K562 (cell line): Measurements from ENCODE around the gene MYG1. TPM values are rescaled to one million over a fixed set of nuclear protein-coding genes. Genes with fewer than 3 reads are reported as not detected.
A peak's percentile ranks its signal among the peaks of the same experiment; 100 is the strongest.

Experiments
- ATAC-seq: fragments of 200-7000 bp; cut with Tn5 transposase; 3 replicates; pipeline ENCODE4 v1.9.1; 2020; ENCODE audit warnings: moderate library complexity
- BruUV-seq: library from RNA; stranded (reverse); fragments of 400-500 nt; replicated peaks from 2 replicates; lab custom pipeline; 2021; lab: Mats Ljungman, UMichigan
- CTCF ChIA-PET: fragments of 300-600 bp; formaldehyde crosslinking; extraction: SDS; loops from one replicate; lab custom pipeline; 2021; ENCODE audit warnings: low intra/inter-chr PET ratio; lab: Yijun Ruan, JAX
- POLR2A ChIA-PET: fragments of 300-600, 350-650 bp; sonication (Branson Sonifier 250); formaldehyde crosslinking; extraction: SDS; loops from one replicate; lab custom pipeline; 2021; ENCODE audit warnings: antibody characterized with exemption, inconsistent platforms; lab: Yijun Ruan, JAX
- DNase-seq, 4 experiments: peaks; one replicate each; pipeline versions ENCODE4 v3.0.0 to v3.0.0-alpha.2; 2011 to 2018; ENCODE audit warnings: low spot score in 3 of 4, mixed read lengths in 3 of 4; ENCODE audit errors: extremely low read depth in 1 of 4
- FAIRE-seq: peaks from 2 replicates; lab custom pipeline; 2011; peaks lifted over from hg19 to GRCh38; lab: Jason Lieb, UNC
- H2AFZ ChIP-seq: 2 replicates; pipeline ENCODE4 v1.6.0; 2011; ENCODE audit warnings: low read depth, low read length, control low read depth, inconsistent platforms
- H3K27ac ChIP-seq: fragments of 200-600 bp; 3 replicates; pipeline ENCODE4 v1.8.0; 2011; ENCODE audit warnings: low read depth, mild to moderate bottlenecking, control low read depth, inconsistent platforms, low read length, moderate library complexity, mixed read lengths; ENCODE audit errors: extremely low read depth
- H3K27me3 ChIP-seq, 2 experiments: fragments of 300-600 bp in 1 of 2; 2 replicates in 1 of 2; 3 replicates in 1 of 2; pipeline versions ENCODE4 v1.6.0 to v1.8.0; 2011; ENCODE audit warnings: inconsistent platforms in 2 of 2, low read length in 2 of 2, mild to moderate bottlenecking in 1 of 2, mixed read lengths in 1 of 2, moderate library complexity in 1 of 2; ENCODE audit not compliant: control insufficient read depth in 2 of 2, insufficient read depth in 2 of 2
- H3K36me3 ChIP-seq: fragments of 300-600 bp; 3 replicates; pipeline ENCODE4 v1.8.0; 2011; ENCODE audit warnings: mild to moderate bottlenecking, low read length, inconsistent platforms; ENCODE audit not compliant: control insufficient read depth, insufficient read depth
- H3K4me1 ChIP-seq, 2 experiments: fragments of 200-600 bp in 1 of 2; replicated peaks in 1 of 2; 2 replicates in 1 of 2; 3 replicates in 1 of 2; pipeline versions ENCODE4 v1.5.1 to v1.8.0; 2011; ENCODE audit warnings: inconsistent platforms in 2 of 2, low read length in 2 of 2, mild to moderate bottlenecking in 1 of 2, mixed read lengths in 1 of 2, moderate library complexity in 1 of 2; ENCODE audit not compliant: control insufficient read depth in 2 of 2, insufficient read depth in 2 of 2
- H3K4me2 ChIP-seq: 2 replicates; pipeline ENCODE4 v1.6.1; 2011; ENCODE audit warnings: low read length, control low read depth, inconsistent platforms, mixed read lengths; ENCODE audit not compliant: insufficient read depth
- H3K4me3 ChIP-seq: fragments of 200-600 bp; sonication (generic), shearing (Covaris generic); 2 replicates; pipeline ENCODE4 v1.5.1; 2016; ENCODE audit warnings: control low read depth, inconsistent platforms
- H3K79me2 ChIP-seq: fragments of 200-600 bp; 3 replicates; pipeline ENCODE4 v1.8.0; 2011; ENCODE audit warnings: low read length, inconsistent platforms; ENCODE audit not compliant: control insufficient read depth, insufficient read depth
- H3K9ac ChIP-seq, 2 experiments: 2 replicates each; pipeline versions ENCODE4 v1.6.0 to v1.6.1; 2011; ENCODE audit warnings: low read depth in 2 of 2, low read length in 2 of 2, control low read depth in 1 of 2, inconsistent platforms in 1 of 2, mild to moderate bottlenecking in 1 of 2, mixed read lengths in 1 of 2; ENCODE audit not compliant: insufficient read depth in 1 of 2
- H3K9me1 ChIP-seq: one replicate; pipeline ENCODE4 v1.6.0; 2011; ENCODE audit warnings: inconsistent platforms, mild to moderate bottlenecking, low read length, moderate library complexity; ENCODE audit not compliant: control insufficient read depth, insufficient read depth
- H3K9me3 ChIP-seq: replicated peaks from 2 replicates; pipeline ENCODE4 v1.5.1; 2011; ENCODE audit warnings: low read depth, low read length, inconsistent platforms; ENCODE audit not compliant: control insufficient read depth, insufficient read depth
- H4K20me1 ChIP-seq: replicated peaks from 2 replicates; pipeline ENCODE4 v1.6.1; 2011; ENCODE audit warnings: low read length, inconsistent platforms, mixed read lengths; ENCODE audit not compliant: control insufficient read depth, insufficient read depth
- KDM5B ChIP-seq: fragments of 200-600 bp; sonication (generic); IDR thresholded peaks from 2 replicates; pipeline ENCODE4 v1.6.1; 2012; ENCODE audit warnings: low read depth, mild to moderate bottlenecking, moderate library complexity, low read length, control low read depth, inconsistent platforms; ENCODE audit not compliant: insufficient replicate concordance
- MAFF ChIP-seq: IDR thresholded peaks from 2 replicates; pipeline ENCODE4 v1.6.1; 2012; ENCODE audit warnings: low read length, improper control_type of control experiment
- MCM5 ChIP-seq: fragments of 450-650 bp; IDR thresholded peaks from 2 replicates; pipeline ENCODE4 v1.6.1; 2016; ENCODE audit warnings: low read depth
- MTA2 ChIP-seq: fragments of 450-650 bp; IDR thresholded peaks from 2 replicates; pipeline ENCODE4 v1.6.1; 2016; ENCODE audit warnings: low read depth
- ZBTB40 ChIP-seq, 2 experiments: fragments of 450-650 bp in 1 of 2; sonication (generic) in 1 of 2; formaldehyde crosslinking in 1 of 2; IDR thresholded peaks; 2 replicates each; pipeline versions ENCODE4 v1.7.1 to v1.9.0; 2016 to 2022; ENCODE audit warnings: inconsistent platforms in 1 of 2, mild to moderate bottlenecking in 1 of 2, missing genetic modification reagents in 1 of 2
- ZNF316 ChIP-seq: fragments of 450-650 bp; IDR thresholded peaks from 2 replicates; pipeline ENCODE4 v1.6.1; 2016
- ZNF584 ChIP-seq: fragments of 200-800 bp; sonication (Bioruptor generic); IDR thresholded peaks from 2 replicates; pipeline ENCODE4 v1.6.1; 2016; ENCODE audit warnings: low read depth, mild to moderate bottlenecking, missing genetic modification characterization, missing compliant biosample characterization
- ZNF707 ChIP-seq: fragments of 250-450 bp; sonication (Bioruptor Pico); conservative IDR thresholded peaks from 2 replicates; pipeline ENCODE4 v1.8.0; 2022; ENCODE audit warnings: inconsistent platforms, mild to moderate bottlenecking, moderate library complexity
- WGBS: fragments of 100-300 bp; shearing (Covaris generic); methylation state at CpG from one replicate; pipeline ENCODE4 v1.1.6; 2016; ENCODE audit warnings: low coverage, mixed read lengths; ENCODE audit not compliant: insufficient coverage; ENCODE audit errors: missing lambda C conversion rate; 5-methylcytosine and 5-hydroxymethylcytosine counted together
- in situ Hi-C: fragments of 300-500 bp; cut with MboI; formaldehyde crosslinking; loops from 4 replicates; pipeline ENCODE4 v1.15.0; 2018; ENCODE audit warnings: inconsistent platforms, mixed read lengths
- intact Hi-C: fragments of 100-400 bp; cut with micrococcal nuclease; formaldehyde crosslinking; loops from 2 replicates; pipeline ENCODE4 v1.14.2; 2022
- polyA plus RNA-seq, 8 experiments: library from polyadenylated mRNA; depleted of rRNA in 4 of 8; stranded (reverse) in 5 of 8; unstranded in 3 of 8; fragments of >200 nt; fragmentation: Nextera tagmentation in 2 of 8; fragmentation: Illumina TruSeq in 1 of 8; extraction: Ambion mirVana in 2 of 8; extraction: Trizol in 1 of 8; gene quantifications; 2 replicates each; pipeline versions ENCODE4 v1.2.1 to v1.2.3, GENCODE V29; 2011 to 2014; ENCODE audit warnings: inconsistent platforms in 1 of 8, missing spikeins in 1 of 8
- total RNA-seq, 7 experiments: library from RNA; depleted of rRNA in 6 of 7; stranded (reverse); fragments of >200 nt in 6 of 7; fragmentation: Illumina TruSeq in 2 of 7; extraction: Trizol in 2 of 7; gene quantifications; 2 replicates each; pipeline versions ENCODE4 v1.2.1 to v1.2.3, GENCODE V29; 2011 to 2021; ENCODE audit warnings: low replicate concordance in 1 of 7
- TF ChIP-seq, protein P1 (sequence below): fragments of 250-450 bp; sonication (Bioruptor Pico); IDR thresholded peaks from 2 replicates; pipeline ENCODE4 v1.4.0; 2020; ENCODE audit warnings: borderline replicate concordance

MYG1 gene
- total and polyA plus RNA-seq, 9 of the 15 experiments (the other 6 are each of a cell fraction or from before 2014, with no cell fraction given) = 0.45 to 5.6 (median 2.1) TPM

DNA sequence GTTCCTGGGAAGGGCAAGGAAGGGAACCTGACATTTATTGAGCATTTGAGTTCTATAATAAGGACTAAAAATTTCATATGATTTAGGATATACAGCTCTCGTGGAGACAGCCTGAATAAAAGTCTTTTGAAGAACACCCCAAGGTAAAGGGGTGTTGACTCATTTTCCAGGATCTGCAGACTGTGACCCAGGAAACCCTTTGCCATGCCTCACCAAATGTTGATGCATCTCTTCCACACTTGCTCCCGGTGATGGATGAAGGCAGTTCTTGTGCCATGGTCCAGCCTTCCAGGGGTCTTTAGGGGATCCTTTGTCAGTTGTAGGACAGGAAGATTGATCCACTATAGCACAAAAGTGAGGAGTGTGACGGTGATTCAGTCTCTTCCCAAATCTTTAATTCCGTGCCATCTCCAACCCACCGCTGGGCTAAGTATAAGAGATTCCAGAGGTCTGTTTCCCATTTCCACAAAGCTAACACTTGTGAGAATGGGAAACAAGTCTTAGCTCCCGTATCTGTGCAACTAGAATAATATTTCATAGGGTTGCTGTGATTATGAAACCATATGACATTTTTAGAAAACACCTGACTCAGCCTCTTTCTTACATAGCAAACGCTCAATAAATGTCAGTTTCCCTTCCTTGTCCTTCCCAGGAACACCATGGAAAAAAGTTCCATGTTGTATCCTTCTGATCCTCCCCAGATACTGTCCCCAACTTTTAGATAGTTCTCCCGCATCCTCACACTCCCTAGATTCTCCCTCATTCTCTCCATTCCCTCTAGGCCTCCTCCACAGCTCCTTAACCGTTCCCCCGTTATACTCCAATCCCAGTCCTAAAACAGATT, 21.1 kb downstream of the MYG1 start:
- intact Hi-C loops = loop anchor here (1.0 to 10.0 kb wide), 3 partner anchors 25 to 104 kb away; partner anchors contain the start of genes AMHR2, ESPL1 and PFDN5
- 25% methylated on average over 10 of the region's 10 CpGs for WGBS
- TF ChIP-seq, protein P1, sequence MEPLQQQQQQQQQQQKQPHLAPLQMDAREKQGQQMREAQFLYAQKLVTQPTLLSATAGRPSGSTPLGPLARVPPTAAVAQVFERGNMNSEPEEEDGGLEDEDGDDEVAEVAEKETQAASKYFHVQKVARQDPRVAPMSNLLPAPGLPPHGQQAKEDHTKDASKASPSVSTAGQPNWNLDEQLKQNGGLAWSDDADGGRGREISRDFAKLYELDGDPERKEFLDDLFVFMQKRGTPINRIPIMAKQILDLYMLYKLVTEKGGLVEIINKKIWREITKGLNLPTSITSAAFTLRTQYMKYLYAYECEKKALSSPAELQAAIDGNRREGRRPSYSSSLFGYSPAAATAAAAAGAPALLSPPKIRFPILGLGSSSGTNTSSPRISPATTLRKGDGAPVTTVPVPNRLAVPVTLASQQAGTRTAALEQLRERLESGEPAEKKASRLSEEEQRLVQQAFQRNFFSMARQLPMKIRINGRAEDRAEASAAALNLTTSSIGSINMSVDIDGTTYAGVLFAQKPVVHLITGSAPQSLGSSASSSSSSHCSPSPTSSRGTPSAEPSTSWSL = no peak
- TF ChIP-seq MAFF (peak; percentile 48; the same call in 1 of the 2 replicates), ZBTB40 (IDR thresholded peaks at IDR 0.05) (no peak), ZBTB40 (CRISPR knock-in tag; IDR thresholded peaks at IDR 0.05) (no peak), MCM5 (no peak), ZNF584 (0 out of 2 replicates have a peak, but pooled peaks have one; percentile 41), MTA2 (0 out of 2 replicates have a peak, but pooled peaks have one; percentile 10), KDM5B (no peak), ZNF707 (CRISPR knock-in tag) (no peak), ZNF316 (peak; percentile 91)

More for the DNA sequence above, 21.1 kb downstream of the MYG1 start:
- no peaks in the 10 kb centered on the region for H3K9me3 ChIP-seq
- H3K9ac ChIP-seq = peak overlapping the region; percentile 93 to 99
- peaks cover 4% of the 10 kb centered on the region for H3K9me1 ChIP-seq
- no peaks in the 10 kb centered on the region for H4K20me1 ChIP-seq
- peaks cover 12% of the 10 kb centered on the region for H3K79me2 ChIP-seq
- CTCF ChIA-PET = interaction anchor here (0.5 to 0.9 kb wide), 2 partner anchors 106 to 187 kb away, joined by 3 to 4 read pairs; no protein-coding TSS in a partner anchor
- H3K36me3 ChIP-seq = peaks cover 36% of the 10 kb centered on the region
- BruUV-seq = TSS peak; percentile 89
- peak overlapping the region; percentile 85 for H3K4me2 ChIP-seq
- peaks cover 29 to 35% of the 10 kb centered on the region in 2 experiments for H3K4me1 ChIP-seq
- in situ Hi-C loops = loop anchor here (10.0 kb wide), 1 partner anchor 184 kb away; the partner anchor contains the start of genes NPFF and TARBP2
- H3K27me3 ChIP-seq = no peaks in the 10 kb centered on the region
- DNase-seq (no peak), ATAC-seq (no peak), FAIRE-seq (no peak)
- H3K4me3 ChIP-seq = peak overlapping the region; percentile 75
- H3K27ac ChIP-seq = peak overlapping the region; percentile 97
- POLR2A ChIA-PET = interaction anchor here (0.6 to 3.9 kb wide), 36 partner anchors 10 to 961 kb away, joined by 3 to 38 read pairs (median 4); partner anchors contain the start of genes PFDN5, SP7 and TARBP2
- H2AFZ ChIP-seq = peak overlapping the region; percentile 99
